DMS53 (cell line): ENCODE data around the gene MYLK4.

ENCODE experiments used
- DNase-seq: peaks from one replicate; lab custom pipeline; 2025; lab: John Stamatoyannopoulos, UW

The MYLK4 gene

DNA sequence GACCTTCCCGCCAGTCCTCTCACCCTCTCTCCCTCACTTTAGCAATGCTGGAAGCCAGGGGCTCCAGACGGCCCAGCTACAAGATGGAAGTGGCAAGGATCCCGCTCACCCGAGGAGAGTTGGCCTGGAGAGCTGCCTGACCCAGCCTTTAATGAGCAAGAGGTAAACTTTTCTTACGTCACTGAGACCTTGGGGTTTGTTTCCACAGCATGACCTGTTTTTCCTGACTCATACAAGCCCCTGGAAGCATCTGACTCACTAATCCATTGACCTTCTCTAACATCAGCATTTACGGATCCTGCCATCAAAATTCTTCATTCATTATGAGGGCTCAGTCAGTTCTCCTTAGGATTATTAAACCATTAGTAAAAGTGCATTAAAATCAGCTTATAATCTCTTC lies 120.4 kb downstream of the MYLK4 start:
- peak; percentile 43 for DNase-seq

DNA sequence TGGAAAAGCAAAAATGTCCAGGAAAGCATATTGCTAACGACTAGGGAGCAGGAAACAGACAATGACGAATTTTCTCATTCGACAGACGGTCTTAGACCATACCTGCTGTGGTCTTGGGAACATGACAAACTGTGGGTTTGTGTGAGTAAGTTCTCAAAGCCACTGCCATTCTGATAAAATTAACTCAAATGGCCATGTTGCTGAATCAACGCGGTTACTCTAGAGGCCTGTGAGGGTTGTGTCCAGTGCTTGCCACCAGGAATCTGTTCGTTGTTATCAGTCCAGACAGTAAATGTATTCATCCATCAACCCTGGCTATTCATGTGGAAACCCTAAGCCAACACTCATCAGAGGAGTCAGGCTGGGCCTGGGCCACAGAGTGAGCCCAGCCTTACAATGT lies 124.3 kb downstream of the MYLK4 start:
- DNase-seq: no peak

DNA sequence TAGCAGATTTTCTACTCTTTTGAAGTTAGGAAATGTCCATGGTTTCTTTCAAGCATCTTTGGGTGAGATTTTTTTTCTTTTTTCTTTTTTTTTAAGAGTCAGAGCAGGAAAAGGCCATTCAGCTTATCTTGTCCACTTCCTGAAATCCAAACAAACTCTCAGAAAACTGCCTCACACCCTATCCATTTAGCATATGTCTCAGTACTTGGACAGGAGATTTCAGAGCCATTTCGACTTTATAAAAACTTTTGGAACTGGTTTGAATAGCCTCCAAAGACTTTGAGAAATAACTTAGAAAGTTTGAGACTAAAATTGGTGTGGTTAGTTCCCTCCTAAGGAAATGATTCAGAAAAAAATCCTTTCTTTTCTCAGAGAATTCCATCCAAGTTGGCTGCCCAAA lies 125.1 kb downstream of the MYLK4 start:
- no peak for DNase-seq

DNA sequence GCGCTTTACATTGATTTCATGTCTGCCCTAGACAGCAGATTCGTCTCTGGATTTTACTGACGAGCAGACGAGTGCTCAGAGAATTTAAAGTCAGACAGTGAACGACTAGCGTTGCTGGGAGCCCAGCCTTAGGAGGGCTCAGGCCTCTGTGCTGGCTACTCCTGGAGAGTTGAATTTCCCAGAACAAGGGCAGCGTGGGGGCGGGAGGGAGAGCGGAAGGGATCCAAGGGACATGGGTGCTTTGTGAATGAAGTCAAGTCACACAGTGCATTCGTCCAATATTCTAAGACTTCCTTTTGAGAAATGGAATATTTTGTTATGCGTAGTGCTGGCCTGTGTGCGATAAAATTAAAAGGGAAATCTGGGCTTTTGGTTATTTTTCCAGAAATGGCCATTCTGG lies 126.5 kb downstream of the MYLK4 start:
- no peak for DNase-seq

DNA sequence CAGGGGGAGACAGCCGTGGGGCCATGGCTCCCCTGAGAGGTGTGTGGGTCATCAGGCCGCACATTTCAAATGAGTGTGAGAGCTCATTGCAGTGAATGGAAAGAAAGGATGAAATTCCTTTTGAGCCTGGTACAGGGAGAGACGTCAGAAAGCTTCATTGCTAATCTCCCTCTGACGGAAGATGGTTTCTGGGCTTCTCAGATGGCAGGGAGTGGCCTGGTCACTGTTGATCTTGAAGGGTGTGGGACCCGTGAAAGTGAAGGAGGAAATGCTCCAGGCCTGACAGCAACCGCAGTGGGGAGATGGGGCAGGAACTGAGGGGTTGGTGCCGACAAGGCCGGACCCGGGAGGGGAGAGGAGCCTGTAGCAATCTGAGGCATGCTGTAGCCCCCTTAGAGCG lies 127.4 kb downstream of the MYLK4 start:
- DNase-seq: no peak

DNA sequence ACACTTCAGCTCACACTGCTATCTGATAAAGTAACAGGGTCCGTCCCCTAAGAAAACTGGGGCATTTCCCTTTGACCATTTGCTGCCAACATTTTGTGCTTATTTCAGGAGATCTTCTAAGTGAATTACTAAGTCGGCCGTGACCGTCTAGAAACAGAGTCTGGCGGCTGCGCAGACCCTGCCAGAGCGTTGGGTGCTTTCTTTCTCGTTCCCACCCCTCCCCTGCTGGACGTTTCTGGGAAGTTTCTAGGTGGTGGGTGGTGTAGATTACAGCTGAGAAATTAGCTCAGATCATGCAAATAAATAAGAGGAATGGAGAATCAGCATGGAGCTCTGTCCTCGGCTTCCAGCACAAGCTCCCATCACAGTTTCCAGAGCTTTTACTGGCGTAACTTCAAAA lies 128.1 kb downstream of the MYLK4 start:
- no peak for DNase-seq

DNA sequence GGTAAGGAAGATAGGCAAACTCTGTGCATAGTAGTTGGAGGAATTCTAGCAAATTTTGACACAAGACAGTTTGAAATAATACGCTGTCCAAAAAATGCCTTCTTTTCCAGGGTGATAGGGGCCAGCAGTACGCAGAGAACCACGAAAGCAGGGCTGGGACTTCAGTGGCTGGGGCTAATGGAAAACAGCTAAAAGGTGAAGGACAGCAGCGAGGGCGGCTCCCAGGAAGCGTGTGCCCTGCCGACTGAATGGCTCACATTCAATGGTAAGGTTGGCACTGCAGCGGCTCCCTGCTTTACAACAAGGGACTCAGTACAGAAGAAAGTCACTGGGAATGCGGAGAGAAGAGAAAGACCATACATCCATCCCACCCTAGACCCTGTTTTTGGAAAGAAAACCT lies 131.1 kb downstream of the MYLK4 start:
- no peak for DNase-seq

DNA sequence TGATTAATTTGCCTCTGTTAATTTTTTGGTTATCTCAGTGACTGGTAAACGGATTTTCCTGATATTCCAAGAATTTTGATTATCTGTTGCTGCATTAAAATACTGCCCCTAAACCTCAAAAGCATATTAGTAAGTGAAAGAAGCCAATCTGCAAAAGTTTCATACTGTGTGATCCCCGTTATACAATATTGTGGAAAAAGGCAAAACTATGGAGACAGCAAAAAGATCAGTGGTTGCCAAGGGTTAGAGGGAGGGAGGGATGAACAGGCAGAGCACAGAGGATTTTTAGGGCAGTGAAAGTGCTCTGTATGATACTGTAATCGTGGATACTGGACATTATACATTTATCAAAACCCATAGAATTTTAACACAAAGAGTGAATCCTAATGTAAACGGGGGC lies 133.0 kb downstream of the MYLK4 start:
- DNase-seq: no peak

DNA sequence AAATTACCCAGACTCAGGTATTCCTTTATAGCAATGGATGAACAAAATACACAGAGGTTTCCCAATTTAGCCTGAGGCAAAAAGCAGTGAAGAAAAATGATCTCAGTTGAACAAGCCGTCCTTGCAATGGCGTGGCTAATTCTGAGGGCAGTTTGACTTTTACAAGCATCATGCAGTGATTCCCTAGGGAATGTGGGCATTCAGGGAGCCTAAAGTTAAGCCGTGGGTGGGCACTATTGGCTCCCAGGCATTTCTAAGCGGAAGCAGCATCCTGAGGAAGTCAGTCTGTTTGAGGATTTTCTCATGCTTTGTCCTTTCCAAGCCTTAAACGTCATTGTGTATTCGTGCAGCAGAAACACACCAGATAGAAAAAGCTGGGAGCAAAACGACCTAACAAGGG lies 133.9 kb downstream of the MYLK4 start:
- DNase-seq: no peak

DNA sequence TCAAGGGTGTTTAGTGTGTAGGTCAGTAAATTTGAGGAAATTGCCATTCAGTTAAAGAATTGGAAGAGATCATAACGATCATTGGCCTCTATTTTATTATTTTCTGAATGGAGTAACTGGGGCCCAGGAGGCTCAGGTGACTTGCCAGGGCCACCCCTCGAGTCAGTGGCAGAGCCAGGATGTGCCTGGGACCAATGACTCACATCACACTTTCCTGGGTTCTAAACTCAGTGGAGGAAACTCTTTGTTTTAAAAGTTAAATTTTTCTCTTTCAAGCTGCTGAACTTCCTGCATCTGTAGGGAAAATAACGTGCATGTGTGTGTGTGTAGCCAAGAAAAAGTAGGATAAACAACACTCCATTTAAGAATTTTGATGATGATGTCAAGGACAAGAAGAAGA lies 135.5 kb downstream of the MYLK4 start:
- no peak for DNase-seq

DNA sequence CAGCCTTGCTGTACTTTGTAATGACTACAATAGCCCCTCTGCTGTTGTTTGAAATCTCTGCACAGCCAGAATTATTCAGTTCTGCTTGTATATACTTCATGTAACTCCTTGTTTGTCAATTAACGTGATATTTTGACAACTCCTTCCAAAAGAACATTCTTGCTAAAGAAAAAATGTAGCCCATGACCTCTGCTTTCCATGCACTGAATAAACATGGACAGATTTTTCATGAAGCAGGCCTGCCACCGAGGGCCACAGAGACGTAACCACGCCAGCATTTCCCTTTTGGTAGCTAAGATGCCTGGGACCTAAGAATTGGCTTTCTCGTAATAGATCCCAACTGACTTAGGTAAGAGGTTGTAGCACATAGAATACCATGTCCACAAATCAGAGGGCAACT lies 135.9 kb downstream of the MYLK4 start:
- no peak for DNase-seq

DNA sequence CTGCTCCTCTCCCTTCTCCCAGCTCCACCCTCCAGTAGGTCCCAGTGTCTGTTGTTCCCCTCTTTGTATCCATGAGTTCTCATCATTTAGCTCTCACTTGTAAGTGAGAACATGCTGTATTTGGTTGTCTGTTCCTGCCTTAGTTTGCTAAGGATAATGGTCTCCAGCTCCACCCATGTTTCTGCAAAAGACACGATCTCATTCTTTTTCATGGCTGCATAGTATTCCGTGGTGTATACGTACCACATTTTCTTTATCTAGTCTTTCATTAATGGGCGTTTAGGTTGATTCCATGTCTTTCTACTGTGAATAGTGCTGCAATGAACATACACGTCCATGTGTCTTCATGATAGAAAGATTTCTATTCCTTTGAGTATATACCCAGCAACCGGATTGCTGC lies 136.6 kb downstream of the MYLK4 start:
- DNase-seq: no peak
